Smooth muscle cell of trachea (primary cell): ENCODE results near the gene KLF7. TPM values are rescaled to one million over a fixed set of nuclear protein-coding genes. Genes with fewer than 3 reads are reported as not detected.

ENCODE experiments used
- total RNA-seq: library from RNA; depleted of rRNA; stranded (reverse); fragments of >200 nt; gene quantifications from 2 replicates; pipeline ENCODE4 v1.2.1, GENCODE V29; 2014

Gene KLF7
- 12.7 and 14.1 TPM in 2 replicates for total RNA-seq

GRCh38 chr2:207165121-207166038 is at the start of gene KLF7:
KLF7 (minus strand) TSS chr2:207165948; CDS start chr2:207165568, 380 bp downstream.

Other genes starting within 250 kb of the KLF7 start
- 0.17 TPM in 1 of 2 replicates, not detected in the other for gene CPO, start 226.4 kb downstream of the KLF7 start, total RNA-seq